OCI-LY7 (cell line): Measurements from ENCODE around the gene UBE2N. TPM values are rescaled to one million over a fixed set of nuclear protein-coding genes. Genes with fewer than 3 reads are reported as not detected.
"Not testable (repeated sequence)": the region's sequence is repeated elsewhere in the genome, so short reads cannot be mapped to it uniquely, and the experiment has no call there.

Source experiments
- BruUV-seq: library from RNA; stranded (reverse); fragments of 400-500 nt; replicated peaks from 2 replicates; lab custom pipeline; 2021; lab: Mats Ljungman, UMichigan
- CTCF ChIA-PET: fragments of 300-600 bp; sonication (Branson Sonifier 250); formaldehyde crosslinking; loops from one replicate; lab custom pipeline; 2022; ENCODE audit warnings: antibody characterized with exemption; ENCODE audit not compliant: unreplicated experiment; lab: Charles Lee
- POLR2A ChIA-PET: fragments of 300-600 bp; sonication (Branson Sonifier 250); formaldehyde crosslinking; loops from one replicate; lab custom pipeline; 2022; ENCODE audit warnings: antibody characterized with exemption; lab: Charles Lee
- DNase-seq: peaks from one replicate; pipeline ENCODE4 v3.0.0-alpha.2; 2015; ENCODE audit warnings: low spot score
- H2AFZ ChIP-seq: fragments of 200-600 bp; sonication (generic), shearing (Covaris generic); 2 replicates; pipeline ENCODE4 v1.6.1; 2014; ENCODE audit warnings: mild to moderate bottlenecking, antibody characterized with exemption, low read length, moderate library complexity
- H3K27ac ChIP-seq: fragments of 200-600 bp; sonication (generic); 2 replicates; pipeline ENCODE4 v1.5.1; 2014; ENCODE audit warnings: mixed run types, low read depth, mild to moderate bottlenecking, moderate library complexity, low read length, inconsistent platforms; ENCODE audit not compliant: poor library complexity, severe bottlenecking
- H3K36me3 ChIP-seq: fragments of 200-600 bp; sonication (generic); 2 replicates; pipeline ENCODE4 v1.6.1; 2014; ENCODE audit warnings: mild to moderate bottlenecking, antibody characterized with exemption, low read length, moderate library complexity, mixed read lengths; ENCODE audit not compliant: insufficient read depth
- H3K4me1 ChIP-seq: fragments of 200-600 bp; sonication (generic); 2 replicates; pipeline ENCODE4 v1.5.1; 2014; ENCODE audit warnings: mild to moderate bottlenecking, low read length; ENCODE audit not compliant: insufficient read depth, poor library complexity, severe bottlenecking
- H3K4me2 ChIP-seq: fragments of 200-600 bp; sonication (generic); 2 replicates; pipeline ENCODE4 v1.6.1; 2014; ENCODE audit warnings: mild to moderate bottlenecking, low read length
- H3K4me3 ChIP-seq: fragments of 200-600 bp; sonication (generic); 2 replicates; pipeline ENCODE4 v1.5.1; 2014; ENCODE audit warnings: mild to moderate bottlenecking, low read depth, low read length; ENCODE audit not compliant: poor library complexity, severe bottlenecking
- H3K79me2 ChIP-seq: fragments of 200-600 bp; sonication (generic); 2 replicates; pipeline ENCODE4 v1.6.1; 2016; ENCODE audit warnings: low read depth, mild to moderate bottlenecking, low read length, moderate library complexity, mixed read lengths; ENCODE audit not compliant: insufficient read depth
- H3K9me2 ChIP-seq: fragments of 200-600 bp; sonication (generic); 2 replicates; pipeline ENCODE4 v1.6.1; 2016; ENCODE audit warnings: mild to moderate bottlenecking, low read length, mixed read lengths; ENCODE audit not compliant: insufficient read depth
- H3K9me3 ChIP-seq: fragments of 200-600 bp; sonication (generic); 2 replicates; pipeline ENCODE4 v1.6.1; 2014; ENCODE audit warnings: mild to moderate bottlenecking, mixed run types, low read length, mixed read lengths
- H4K20me1 ChIP-seq: fragments of 200-600 bp; sonication (generic); 2 replicates; pipeline ENCODE4 v1.6.1; 2014; ENCODE audit warnings: mild to moderate bottlenecking, antibody characterized with exemption, low read length, moderate library complexity, mixed read lengths; ENCODE audit not compliant: insufficient read depth
- CTCF ChIP-seq: fragments of 200-600 bp; sonication (generic); conservative IDR thresholded peaks from 2 replicates; pipeline ENCODE4 v1.5.1; 2014; ENCODE audit warnings: mild to moderate bottlenecking, antibody characterized with exemption, low read length, moderate library complexity, mixed read lengths
- EZH2phosphoT487 ChIP-seq: fragments of 200-600 bp; sonication (generic); IDR thresholded peaks from 2 replicates; pipeline ENCODE4 v1.6.1; 2018; ENCODE audit warnings: low read depth, borderline replicate concordance, mild to moderate bottlenecking, mixed run types, antibody characterized with exemption, low read length, moderate library complexity, mixed read lengths
- intact Hi-C: fragments of 100-400 bp; cut with micrococcal nuclease; formaldehyde crosslinking; loops from one replicate; pipeline ENCODE4 v1.10.0; 2022; ENCODE audit not compliant: unreplicated experiment
- total RNA-seq, 2 experiments: library from RNA; depleted of rRNA in 1 of 2; stranded (reverse); fragments of >200 nt in 1 of 2; shearing (Covaris generic) in 1 of 2; gene quantifications; 2 replicates each; pipeline ENCODE4 v1.2.3, GENCODE V29; 2014 to 2022

The UBE2N gene
- total RNA-seq, 2 experiments from 2014 or later, result 153 to 214 TPM

GRCh38 chr12:93434256-93434865 is 7.4 kb downstream of the UBE2N start:
- intact Hi-C loops, result no loop called here
- Histone ChIP-seq H3K27ac (peak overlapping the region; percentile 93), H3K9me2 (no peaks in the 10 kb centered on the region), H4K20me1 (peaks cover 59% of the 10 kb centered on the region), H3K4me2 (peak overlapping the region; percentile 97), H2AFZ (no peak overlapping the region), H3K79me2 (peaks cover 100% of the 10 kb centered on the region), H3K36me3 (peaks cover 41% of the 10 kb centered on the region), H3K4me1 (peaks cover 84% of the 10 kb centered on the region), H3K9me3 (peaks cover 14% of the 10 kb centered on the region; the same call in 1 of the 2 replicates), H3K4me3 (peak overlapping the region; percentile 50)
- DNase-seq, result no peak
- ChIA-PET CTCF (no interaction called here), POLR2A (interaction anchor here (0.6 to 1.6 kb wide), 6 partner anchors 8 to 33 kb away, joined by 3 to 8 read pairs (median 4); partner anchors contain the start of gene MRPL42)
- TF ChIP-seq EZH2phosphoT487, result no peak
- TF ChIP-seq CTCF, result no peak
- BruUV-seq, result no TSS peak

DNA sequence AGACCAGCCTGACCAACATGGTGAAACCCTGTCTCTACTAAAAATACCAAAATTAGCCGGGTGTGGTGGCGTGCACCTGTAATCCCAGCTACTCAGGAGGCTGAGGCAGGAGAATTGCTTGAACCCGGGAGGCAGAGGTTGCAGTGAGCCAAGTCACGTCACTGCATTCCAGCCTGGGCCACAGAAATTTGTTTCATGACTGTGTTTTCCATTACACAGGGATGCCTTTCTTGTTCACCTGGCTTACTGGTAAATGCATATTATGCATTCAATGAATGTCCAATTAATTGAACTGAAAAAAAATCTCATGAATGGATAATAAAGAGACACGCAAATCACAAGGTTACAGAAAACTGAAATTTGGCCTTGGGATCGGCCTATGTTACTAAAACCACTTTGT is 9.7 kb downstream of the UBE2N start:
- H3K9me2 ChIP-seq, DNase-seq, H2AFZ ChIP-seq, H3K4me3 ChIP-seq, BruUV-seq, H3K27ac ChIP-seq, intact Hi-C loops: not testable (repeated sequence)
- Histone ChIP-seq H3K79me2 (peaks cover 100% of the 10 kb centered on the region), H3K36me3 (peaks cover 55% of the 10 kb centered on the region), H4K20me1 (peaks cover 57% of the 10 kb centered on the region), H3K9me3 (peaks cover 14% of the 10 kb centered on the region; the same call in 1 of the 2 replicates), H3K4me2 (0 out of 2 replicates have a peak overlapping the region, but pooled peaks have one; percentile 9), H3K4me1 (peaks cover 81% of the 10 kb centered on the region)
- ChIA-PET POLR2A (interaction anchor here (0.7 to 1.5 kb wide), 4 partner anchors 10 to 440 kb away, joined by 4 to 6 read pairs (median 4); no protein-coding TSS in a partner anchor), CTCF (interaction anchor here (1.2 kb wide), 1 partner anchor 9 kb away, joined by 3 read pairs; no protein-coding TSS in a partner anchor)

- H3K9me2 ChIP-seq, result no peaks in the 10 kb centered on the region
- peaks cover 63% of the 10 kb centered on the region for H4K20me1 ChIP-seq
- H2AFZ ChIP-seq, result no peak overlapping the region
- POLR2A ChIA-PET, result interaction anchor here (0.6 to 1.1 kb wide), 2 partner anchors 8 to 122 kb away, joined by 3 to 8 read pairs; no protein-coding TSS in a partner anchor
- intact Hi-C loops, result no loop called here
- TF ChIP-seq CTCF, result no peak
- H3K4me1 ChIP-seq, result peaks cover 81% of the 10 kb centered on the region
- DNase-seq, result no peak
- CTCF ChIA-PET, result no interaction called here
- BruUV-seq, result no TSS peak
- H3K36me3 ChIP-seq, result peaks cover 55% of the 10 kb centered on the region
- no peak overlapping the region for H3K4me2 ChIP-seq
- H3K79me2 ChIP-seq, result peaks cover 100% of the 10 kb centered on the region
- H3K9me3 ChIP-seq, result peaks cover 14% of the 10 kb centered on the region; the same call in 1 of the 2 replicates
- H3K4me3 ChIP-seq, result no peak overlapping the region
- no peak overlapping the region for H3K27ac ChIP-seq
Measured at GRCh38 chr12:93430280-93430679, 11.5 kb downstream of the UBE2N start.
